GM18907 (cell line): ENCODE measurements around the gene FRRS1.

Experiments used
- ATAC-seq: cut with Tn5 transposase; IDR thresholded peaks from one replicate; pipeline ENCODE4 v1.9.1; 2021; ENCODE audit warnings: mild to moderate bottlenecking, moderate library complexity; ENCODE audit not compliant: unreplicated experiment

Gene FRRS1

DNA sequence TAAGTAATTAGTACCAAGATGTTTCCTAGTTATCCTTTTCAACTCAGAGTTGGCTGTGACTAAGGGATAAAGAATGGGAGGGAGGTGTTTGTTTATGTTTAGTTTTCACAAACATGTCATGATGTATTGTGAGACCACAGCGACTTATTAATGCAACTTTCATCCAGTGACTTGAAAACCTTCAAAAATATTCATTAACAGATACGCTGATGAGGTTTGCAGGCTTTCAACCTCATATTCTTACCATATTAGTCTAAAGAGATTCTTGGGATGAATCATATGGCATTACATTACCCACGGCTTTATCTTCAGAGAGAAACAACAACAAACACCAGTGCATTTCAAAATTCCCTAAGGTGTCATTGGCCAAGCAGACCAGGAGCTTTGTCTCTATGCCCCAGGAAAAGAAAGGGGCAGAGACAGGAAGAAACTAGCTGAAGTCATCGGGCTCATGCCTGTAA, 84.1 kb downstream of the FRRS1 start:
- ATAC-seq: no peak

DNA sequence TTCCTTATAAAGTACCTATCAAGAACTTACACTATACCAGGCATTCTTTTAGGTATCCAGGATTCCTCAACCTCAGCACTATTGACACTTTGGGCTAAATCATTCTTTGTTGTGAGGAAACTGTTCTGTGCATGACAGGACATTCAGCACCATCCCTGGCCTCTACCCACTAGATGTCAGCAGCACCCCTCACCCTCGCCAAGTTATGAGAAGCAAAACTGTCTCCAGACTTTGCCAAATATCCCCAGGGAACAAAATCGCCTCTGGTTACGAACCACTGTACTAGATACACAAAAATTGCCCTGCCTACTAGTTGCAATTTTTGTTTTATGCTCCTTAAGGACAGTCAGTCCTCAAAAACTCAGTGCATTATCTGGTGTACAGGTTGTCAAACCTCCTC, 84.9 kb downstream of the FRRS1 start:
- ATAC-seq: no peak

DNA sequence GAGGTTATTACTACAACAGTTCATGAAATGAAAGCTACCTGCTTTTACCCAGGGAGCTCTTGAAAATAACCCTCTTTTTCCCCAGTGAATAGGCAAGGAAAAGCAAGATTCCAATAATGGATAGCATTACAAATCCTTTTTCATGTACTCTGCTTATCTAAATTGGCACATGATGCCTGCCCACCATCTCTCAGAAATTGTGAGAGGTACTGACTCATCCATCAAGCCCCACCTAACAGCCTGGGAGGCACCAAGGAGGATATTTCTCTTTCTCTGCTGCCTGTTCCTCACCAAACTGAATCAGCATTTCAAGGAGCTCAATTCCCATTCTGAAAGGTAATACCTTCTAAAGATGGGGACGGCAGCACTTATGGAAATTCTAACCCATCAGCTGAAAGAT, 86.2 kb downstream of the FRRS1 start:
- ATAC-seq: no peak

DNA sequence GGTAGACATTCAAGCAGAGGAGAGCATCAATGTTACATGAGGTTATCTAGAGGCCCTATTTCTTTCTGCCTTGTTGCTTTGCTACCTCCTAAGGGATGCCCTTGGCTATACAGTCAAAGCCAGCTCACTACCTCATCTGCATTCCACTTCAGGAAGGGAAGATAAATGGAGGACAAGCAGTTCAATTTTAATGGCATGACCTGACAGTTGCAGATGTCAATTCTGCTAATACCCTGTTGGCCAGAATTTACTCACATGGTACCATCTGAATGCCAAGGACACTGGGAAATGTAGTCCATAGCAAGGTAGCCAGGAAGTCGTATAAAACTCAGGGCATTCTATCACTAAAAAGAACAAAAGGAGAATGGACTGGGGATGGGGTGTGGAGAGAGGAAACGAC, 89.0 kb downstream of the FRRS1 start:
- ATAC-seq: no peak

DNA sequence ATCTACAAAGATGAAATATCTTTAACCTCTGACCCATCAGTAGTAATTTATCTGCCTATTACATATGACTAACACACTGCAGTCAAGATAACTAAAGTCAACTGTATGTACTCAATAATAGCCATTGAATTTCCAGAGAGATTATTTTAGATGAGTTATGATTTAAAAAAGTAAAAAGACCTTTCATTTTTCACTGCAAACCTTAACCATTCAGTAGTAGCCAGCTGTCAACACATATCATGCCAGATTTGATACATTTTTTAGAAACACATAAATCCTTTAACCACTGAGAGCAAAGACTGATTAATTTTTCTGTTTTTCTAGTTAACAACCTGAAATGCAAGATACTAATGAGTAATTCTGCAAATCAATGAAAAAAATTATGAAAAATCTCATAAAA, 89.6 kb downstream of the FRRS1 start:
- no peak for ATAC-seq

DNA sequence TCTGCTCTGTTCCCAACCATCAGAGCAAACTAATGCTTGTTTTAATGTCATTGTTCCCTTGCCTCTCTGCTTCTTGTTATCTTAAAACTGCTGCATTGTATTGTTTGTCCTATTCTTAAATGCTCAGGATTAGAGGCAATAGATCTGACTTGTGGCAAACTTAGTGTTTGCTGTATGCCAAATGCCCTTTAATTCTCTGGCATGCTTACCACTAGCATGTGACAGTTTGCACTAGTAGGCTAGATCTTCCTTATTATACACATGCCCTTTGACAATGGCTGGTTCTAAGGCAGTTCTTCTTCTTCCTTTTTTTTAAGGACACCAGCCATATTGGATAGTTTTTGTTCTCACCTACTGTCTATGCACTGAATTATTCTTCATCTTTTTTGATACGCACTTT, 90.4 kb downstream of the FRRS1 start:
- ATAC-seq: no peak

DNA sequence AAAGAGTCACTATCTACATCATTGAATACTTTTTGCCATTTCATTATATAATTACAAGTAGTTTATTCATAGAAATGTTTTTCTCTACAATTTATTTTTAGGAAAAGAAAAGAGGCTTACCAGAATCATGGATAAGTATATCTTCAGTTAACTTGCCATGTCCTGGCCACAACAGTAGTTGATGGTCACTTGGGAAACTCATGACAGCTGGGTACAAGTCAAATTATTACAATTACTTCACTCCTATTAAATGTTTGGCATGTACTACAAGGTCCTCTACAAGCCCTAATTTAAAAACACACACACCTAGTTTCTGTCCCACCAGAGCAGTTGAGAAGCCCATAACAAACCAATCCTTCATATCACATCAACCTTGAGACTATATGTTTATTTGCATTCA, 91.1 kb downstream of the FRRS1 start:
- no peak for ATAC-seq

DNA sequence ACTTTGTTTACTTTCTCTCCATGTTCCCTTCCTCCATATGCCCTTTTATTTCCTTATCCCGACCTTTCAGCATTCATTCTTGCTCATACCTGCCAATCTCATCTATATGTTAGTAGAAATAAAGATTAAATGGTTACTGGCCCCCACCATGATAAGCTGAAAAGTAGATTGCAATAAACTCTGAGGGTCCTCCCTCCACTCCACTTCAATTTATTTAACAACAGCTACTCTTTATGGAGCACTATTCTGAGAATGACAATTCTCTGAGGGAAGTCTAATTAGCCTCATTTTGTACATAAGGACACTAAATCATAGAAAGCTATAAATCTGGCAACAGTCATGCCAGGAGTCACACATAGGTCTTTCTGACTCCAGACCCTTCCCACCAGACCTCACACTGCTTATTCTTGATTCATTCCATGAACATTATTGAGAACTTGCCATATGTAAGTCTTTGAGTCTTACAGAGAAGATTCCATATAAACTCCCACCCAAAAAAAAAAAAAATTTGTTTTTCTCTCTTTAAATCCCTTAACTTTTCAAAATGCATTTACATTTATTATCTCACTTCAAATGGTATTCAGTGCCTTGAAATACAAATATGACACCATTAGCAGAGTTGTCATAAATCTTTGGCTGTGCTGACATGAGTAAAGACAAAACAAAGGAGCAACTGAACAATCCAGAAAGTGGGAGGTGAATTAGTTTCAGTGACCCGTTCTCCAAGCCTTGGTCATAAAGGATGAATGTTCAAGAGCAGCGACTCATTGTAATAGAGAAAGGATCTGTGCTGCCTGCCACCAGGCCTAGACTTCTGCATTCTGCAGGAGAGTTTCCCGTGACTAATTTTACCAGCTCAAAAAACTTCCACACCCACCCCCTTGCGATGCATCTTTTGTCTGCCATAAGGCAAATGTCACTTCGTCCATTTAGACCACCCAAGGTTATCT, 92.0 kb downstream of the FRRS1 start:
- ATAC-seq: no peak

DNA sequence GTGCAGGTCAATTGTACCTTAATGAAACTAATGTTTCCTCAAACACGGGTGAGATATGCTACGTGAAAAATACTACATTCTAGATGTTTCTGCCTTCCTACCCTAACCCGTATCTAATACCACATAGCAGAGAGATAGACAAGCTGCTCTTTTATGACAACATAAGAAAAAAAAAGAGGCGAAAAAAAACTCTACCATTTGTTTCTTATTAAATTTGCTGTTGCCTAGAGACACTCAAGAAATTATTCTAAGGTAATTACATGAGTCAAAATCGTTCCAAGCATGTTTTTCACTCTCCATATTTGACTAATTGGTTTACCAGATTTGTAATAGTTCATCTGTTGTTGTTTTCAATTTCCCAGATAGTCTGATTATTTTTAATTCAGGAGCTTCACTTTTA, 93.1 kb downstream of the FRRS1 start:
- no peak for ATAC-seq

DNA sequence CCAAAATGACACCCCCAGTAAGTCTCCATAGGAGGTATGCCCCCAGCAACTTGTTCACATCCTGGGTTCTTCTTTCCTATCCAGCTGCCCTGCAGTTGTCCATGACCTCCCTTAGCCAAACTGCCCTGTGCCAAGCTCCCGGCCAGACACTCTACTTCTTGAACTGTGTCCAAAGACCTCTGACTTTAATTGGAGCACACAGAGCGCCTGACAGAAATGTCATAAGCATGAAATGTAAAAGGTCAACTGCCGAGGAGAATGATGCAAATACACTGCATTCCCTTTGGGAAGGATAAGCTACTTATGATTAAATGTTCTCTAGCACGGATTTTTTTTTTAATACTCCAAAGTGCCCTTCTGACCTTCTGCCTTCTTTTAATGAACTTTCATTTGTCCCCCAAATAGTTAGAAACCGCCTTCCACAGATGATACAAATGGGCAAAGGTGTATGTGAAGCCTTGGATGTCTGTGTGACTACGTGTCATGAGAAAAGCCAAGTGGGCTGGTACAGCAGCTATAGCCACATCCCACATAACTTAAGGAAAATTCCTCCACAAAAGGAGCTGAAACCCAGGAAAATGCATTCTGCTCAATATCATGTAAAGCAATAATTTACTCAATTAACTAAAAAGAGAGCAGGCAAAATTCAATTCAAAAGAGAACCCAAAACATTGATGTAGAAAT, 93.8 kb downstream of the FRRS1 start:
- no peak for ATAC-seq

DNA sequence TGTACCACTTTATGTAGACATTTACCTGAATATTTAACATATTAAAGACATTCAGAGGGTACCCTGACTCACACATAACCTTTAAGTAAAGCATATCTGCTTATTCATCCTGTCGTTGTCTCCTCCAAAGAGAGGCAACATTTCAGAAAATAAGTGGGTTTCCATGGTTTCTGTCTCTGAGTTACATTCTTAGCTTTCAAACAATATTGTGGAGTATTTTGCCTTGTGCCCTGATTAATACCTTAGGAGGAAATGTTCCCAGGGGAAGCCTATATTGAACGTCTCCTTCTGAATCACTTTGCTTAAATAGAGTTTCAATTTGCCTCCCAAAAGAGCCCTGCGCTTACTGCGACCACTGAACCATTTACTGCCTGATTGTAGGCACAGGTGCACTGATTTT, 94.4 kb downstream of the FRRS1 start:
- ATAC-seq: no peak

DNA sequence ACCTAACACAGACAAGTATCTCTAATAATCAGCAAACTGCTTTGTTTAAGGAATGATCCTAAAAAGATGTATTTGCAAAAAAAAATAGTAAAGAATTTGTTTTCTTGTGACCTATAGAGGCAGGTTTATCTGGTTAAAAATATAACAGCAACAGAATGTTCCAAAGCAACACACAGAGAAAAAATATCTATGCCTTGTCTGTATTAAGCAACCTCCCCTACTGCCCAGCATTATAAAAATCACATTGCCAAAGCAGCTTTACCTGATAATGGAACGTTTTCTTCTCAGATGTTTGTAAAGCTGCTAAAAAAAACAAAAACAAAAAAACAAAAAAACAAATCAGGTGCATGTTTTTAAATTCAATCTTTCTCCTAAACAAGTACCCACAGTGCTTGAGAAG, 95.9 kb downstream of the FRRS1 start:
- no peak for ATAC-seq

DNA sequence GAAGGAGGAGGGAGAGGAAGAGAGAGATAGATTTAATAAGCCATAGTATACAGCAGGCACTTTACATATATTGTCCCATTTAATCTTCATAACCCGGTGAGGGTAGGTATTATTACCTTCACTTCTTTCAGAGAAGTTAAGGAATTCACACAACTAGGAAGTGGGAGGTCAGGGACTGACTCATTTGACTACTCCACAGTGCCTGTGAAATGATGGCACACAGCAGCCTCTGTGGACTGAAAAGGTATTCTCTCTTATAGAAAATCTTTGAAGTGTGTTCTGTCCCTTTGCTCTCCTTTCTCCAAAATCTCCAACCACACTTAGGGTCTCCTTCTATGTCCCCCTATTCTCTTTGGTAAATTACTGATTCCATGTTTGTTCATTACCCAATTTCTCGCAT, 96.6 kb downstream of the FRRS1 start:
- no peak for ATAC-seq

DNA sequence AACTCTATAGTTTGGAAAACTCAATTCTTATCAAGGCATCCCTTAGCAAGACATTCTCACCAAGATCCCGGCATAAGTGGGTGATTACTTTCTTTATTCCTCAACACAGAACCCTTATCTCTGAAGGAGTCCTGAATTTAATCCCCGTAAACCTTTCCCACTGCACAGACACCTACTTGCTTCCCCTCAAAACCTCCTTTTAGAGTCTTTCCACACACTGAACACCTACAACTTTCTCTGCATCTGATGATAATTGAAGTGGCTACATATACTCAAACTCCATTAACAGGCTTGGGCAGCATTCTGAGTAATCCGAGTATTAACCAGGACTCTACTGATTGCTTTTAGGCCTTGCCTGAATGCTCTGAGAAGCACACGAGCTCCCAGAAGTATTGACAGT, 97.1 kb downstream of the FRRS1 start:
- ATAC-seq: no peak

DNA sequence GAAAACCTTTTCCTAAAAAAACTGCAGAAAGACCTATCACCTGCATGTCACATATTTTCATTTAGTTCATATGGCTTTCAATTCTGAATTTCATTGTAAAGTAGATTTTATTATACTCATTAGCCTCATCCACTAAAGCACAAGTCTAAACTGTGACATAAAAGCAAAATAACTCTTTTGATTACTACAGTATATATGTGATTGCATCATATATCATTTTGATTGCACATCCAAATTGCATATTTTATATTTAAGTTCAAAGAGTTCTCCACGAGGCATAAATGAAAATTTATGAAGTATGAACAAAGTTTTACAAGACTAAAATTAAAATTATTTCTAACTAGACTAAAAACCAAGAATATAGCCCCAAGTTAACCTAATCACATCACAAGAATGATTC, 101.2 kb downstream of the FRRS1 start:
- ATAC-seq: no peak

DNA sequence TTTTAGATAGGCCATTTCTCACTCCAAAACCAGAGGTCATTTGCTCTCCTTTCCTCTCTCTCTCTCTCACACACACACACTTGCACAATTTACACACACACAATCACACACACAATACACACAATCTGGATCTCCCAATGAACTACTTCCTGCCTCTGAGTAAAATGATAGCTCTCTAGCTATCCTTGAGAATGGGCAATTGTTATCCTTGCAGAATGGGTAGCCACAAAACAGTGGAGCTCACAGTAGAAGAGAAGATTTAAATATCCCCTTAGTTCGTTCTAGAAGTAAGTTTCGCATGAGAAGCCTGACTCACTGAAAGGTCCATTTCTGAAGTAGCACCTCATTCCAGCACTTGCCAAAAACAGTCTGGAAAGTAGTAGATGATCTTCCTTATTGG, 102.9 kb downstream of the FRRS1 start:
- ATAC-seq: no peak

DNA sequence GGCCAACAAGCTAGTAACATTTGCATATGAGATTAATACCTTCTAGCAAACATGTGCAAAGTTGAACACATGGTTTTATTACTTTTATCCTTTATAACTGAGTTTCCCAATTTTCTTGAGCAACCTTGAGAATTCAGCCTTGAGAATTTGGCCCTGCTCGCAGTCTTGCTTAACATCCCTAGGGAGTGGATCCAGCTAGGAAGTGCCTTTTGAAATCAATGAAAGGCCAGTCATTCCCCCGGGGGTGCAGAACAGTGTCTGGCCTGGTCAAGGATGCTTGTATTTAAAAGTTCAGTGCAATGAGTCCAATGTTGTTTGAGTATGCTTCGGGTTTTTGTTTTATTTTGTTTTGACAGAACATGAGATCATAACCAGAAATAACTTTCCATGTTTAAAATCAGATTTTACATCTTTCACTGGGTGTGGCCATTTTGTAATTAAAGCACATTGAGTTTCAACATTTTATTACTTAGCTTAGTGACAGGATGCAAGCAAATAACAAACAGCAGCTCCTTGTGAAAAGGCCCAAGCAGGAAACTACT, 103.8 kb downstream of the FRRS1 start:
- no peak for ATAC-seq

DNA sequence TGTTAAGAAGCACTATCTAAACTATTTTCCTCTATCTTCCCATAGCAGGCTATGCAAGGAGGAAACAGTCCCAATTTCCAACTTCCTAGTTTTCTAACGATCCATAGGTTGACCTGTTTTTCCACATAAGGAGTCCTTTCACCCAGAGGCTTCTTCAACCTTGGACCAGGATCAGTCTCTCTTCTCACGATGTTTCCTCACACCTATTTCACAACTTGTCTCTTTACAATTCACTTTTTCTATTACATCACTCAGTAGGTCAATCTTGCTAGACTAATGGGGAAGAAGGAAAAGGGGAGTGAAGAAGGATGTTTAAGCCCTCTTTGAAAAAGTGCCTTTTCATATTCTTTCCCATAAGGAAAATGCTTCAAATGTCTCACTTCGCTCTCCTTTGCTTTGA, 104.7 kb downstream of the FRRS1 start:
- ATAC-seq: no peak

DNA sequence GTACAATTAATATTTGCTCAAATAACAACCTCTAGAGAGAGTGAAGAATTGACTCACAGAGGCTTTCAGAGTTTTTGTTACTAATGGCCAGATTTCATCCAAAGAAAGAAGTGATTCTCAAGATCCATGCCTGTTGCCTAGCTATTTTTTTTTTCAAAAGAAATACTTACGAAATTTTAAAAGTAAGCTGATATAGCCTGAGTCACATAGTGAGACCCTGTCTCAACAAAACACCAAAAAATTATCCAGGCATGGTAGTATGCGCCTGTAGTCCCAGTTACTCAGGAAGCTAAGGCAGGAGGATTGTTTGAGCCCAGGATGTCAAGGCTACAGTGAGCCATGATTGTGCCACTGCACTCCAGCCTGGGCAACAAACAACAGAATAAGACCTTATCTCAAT, 105.9 kb downstream of the FRRS1 start:
- no peak for ATAC-seq

DNA sequence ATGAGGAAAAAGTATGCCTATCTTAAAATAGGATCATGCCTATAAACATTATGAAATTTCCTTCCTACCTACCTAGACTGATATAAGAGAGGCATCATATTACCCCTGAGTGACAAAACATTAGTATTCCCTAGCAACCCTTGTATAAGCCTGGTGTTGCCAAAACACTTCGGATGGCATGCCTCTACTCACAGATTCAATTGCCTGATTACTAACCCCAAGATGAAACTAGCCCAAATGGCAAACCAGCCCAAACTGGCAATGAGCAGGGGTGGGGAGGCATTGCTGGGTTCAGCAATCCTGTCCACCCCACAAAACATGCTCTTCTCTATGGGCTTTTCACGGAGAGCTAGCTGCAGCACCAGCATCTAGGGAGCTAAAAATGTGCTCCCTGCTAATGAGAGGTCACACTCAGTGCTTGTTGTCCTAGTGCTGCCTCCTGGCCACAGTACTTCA, 106.7 kb downstream of the FRRS1 start:
- ATAC-seq: no peak
